GM18507 (cell line): ENCODE data around the gene GTF2IRD1.
"Not testable (repeated sequence)": the region's sequence is repeated elsewhere in the genome, so short reads cannot be mapped to it uniquely, and the experiment has no call there.

ENCODE experiments used
- DNase-seq: peaks from one replicate; pipeline ENCODE4 v3.0.0; 2011; ENCODE audit warnings: low read depth; ENCODE audit not compliant: insufficient read length; ENCODE audit errors: extremely low spot score
- FAIRE-seq: peaks from 2 replicates; lab custom pipeline; 2011; peaks lifted over from hg19 to GRCh38; lab: Jason Lieb, UNC

Gene GTF2IRD1

GRCh38 chr7:74505471-74506324 lies 52.0 kb downstream of the GTF2IRD1 start:
- no peak for DNase-seq

DNA sequence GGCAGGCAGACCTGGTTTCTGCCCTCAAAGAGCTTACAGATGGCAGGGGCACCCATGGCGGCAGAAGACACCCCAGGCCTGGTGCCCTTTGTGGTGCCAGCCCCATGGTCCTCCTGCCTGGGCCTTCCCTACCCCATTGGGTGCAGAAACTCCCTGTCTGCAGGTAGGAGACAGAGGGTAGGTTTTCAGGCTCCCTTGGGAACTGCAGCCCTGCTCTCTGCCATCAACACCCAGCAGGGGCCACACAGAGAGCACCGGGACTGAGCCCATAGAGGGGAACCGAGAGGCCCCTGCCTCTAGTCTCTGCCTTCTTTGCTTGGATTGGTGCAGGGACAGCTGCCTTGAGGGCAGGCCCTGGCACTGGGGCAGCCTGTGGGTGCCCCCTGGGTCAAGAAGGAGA lies 52.6 kb downstream of the GTF2IRD1 start:
- DNase-seq (no peak), FAIRE-seq (no peak)

More at GRCh38 chr7:74505471-74506324, 52.0 kb downstream of the GTF2IRD1 start:
- no peak for FAIRE-seq

DNA sequence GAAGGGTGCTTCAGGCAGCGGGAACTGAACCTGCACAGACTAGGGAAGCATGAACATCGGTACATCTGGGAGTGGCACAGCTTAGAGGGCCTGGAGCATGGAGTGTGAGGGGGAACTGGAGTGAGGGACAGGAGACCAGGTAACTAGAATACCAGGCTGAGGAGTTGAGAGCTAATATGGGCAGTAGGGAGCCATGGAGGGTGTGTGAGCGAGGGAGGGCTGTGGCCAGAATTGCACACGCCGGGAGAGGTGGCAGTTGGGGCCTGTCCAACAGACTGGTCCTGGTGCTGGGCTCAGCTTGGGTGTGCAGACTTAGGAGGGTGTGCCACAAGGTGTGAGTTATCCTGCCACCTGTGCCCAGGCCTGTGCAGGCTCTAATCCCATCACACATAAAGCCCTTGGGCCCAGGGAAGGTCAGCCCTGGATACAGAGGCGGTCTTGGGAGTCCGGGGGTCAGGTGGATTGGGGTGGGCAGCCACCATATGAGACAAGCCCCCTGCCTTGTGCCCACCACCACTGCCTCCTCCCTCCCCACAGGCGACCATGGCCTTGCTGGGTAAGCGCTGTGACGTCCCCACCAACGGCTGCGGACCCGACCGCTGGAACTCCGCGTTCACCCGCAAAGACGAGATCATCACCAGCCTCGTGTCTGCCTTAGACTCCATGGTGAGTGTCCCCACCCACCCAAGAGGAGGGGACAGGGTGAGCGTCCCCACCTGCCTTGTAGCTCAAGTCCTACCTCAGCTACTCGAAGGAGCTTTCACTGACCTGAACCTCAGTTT lies 54.0 kb downstream of the GTF2IRD1 start:
- no peak for FAIRE-seq
- no peak for DNase-seq

DNA sequence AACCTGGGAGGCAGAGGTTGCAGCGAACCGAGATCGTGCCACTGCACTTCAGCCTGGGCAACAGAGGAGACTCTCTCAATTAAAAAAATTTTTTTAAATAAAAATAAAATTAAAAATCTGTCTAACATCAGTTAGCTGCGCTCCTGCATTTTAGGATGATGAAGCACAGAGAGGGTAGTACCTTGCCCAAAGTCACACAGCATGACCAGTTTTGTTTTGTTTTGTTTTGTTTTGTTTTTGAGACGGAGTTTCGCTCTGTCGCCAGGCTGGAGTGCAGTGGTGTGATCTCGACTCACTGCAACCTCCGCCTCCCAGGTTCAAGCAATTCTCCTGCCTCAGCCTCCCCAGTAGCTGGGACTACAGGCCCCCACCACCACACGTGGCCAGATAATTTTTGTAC lies 55.7 kb downstream of the GTF2IRD1 start:
- FAIRE-seq, DNase-seq: not testable (repeated sequence)

- DNase-seq (no peak), FAIRE-seq (no peak)
Measured at GRCh38 chr7:74511345-74511744, 57.6 kb downstream of the GTF2IRD1 start.

DNA sequence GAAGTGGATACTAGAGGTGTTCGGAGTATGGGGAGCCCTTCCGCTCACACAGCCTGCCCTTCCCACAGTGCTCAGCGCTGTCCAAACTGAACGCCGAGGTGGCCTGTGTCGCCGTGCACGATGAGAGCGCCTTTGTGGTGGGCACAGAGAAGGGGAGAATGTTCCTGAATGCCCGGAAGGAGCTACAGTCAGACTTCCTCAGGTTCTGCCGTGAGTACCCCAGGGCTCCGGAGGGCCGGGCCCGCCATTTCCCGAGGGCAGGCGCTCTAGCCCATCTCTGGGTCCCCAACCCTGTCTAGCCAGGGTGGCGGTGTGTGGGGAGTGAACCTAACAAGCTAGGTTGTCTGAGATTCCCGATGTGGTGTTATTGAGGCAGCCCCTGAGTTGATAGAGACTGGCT lies 59.1 kb downstream of the GTF2IRD1 start:
- no peak for FAIRE-seq
- no peak for DNase-seq

DNA sequence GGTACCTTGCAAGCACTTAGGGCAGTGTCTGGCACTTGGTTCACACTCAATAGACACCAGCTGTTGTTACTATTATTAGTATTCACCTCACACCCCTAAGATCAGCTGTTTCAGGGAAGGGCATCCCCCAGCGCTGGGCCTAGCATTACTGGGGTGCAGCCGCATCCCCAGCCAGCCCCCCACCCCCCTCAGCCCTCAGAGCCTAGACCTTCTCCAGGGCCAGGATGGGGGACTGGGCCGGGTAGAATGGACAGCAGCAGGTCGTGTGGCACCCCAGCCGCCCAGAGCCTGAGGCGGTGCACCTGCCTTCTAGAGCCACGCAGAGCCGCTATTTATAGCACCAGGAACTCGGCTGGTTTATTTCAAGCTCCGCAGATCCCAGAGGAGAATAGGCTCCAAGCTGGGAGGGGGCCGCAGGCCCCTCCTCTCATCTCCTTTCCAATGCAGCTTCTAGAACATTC lies 60.5 kb downstream of the GTF2IRD1 start:
- FAIRE-seq (no peak), DNase-seq (no peak)

DNA sequence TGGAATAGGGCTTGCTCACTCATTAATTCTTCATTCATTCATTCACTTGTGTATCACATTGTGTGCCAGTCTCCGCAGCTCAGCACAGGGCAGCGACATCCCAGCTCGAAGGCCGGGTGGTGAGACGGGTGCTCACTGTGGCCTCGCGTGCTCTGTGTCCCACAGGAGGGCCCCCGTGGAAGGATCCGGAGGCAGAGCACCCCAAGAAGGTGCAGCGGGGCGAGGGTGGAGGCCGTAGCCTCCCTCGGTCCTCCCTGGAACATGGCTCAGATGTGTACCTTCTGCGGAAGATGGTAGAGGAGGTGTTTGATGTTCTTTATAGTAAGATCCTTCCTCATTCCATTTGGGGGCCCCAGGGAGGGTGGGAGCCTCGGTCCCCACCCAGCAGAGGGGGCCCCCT lies 61.6 kb downstream of the GTF2IRD1 start:
- DNase-seq (no peak), FAIRE-seq (no peak)

DNA sequence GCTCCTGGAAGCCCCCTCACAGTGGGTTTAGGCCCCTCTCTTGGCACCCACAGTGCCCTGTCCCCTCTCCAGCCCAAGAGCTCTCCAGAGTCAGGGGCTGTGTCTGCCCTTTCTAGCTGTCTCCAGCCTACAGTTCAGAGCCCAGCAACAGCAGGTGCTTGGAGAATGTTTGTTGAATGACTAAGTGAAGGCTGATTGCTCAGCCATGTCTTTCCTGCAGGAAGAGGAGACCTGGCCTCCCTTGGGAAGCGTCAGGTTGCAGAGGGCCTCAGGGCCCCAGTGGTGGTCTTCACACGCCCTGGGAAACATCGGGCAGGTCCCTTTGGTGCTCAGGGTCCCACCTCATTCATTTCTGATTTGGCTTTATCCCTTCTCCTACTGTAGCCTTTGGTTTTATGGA lies 62.5 kb downstream of the GTF2IRD1 start:
- FAIRE-seq (no peak), DNase-seq (no peak)

DNA sequence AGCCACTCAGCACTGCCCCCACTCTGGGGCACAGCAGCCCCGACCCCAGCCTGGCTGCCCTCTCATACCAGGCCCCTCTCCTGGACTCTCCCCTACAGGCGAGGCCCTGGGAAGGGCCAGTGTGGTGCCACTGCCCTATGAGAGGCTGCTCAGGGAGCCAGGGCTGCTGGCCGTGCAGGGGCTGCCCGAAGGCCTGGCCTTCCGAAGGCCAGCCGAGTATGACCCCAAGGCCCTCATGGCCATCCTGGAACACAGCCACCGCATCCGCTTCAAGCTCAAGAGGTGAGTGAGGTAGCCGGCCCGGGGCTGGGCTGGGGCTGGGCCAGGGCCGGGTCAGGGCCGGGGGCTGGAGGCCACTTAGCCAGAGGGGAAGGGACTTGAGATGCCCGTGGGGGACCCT lies 64.3 kb downstream of the GTF2IRD1 start:
- FAIRE-seq (no peak), DNase-seq (no peak)

DNA sequence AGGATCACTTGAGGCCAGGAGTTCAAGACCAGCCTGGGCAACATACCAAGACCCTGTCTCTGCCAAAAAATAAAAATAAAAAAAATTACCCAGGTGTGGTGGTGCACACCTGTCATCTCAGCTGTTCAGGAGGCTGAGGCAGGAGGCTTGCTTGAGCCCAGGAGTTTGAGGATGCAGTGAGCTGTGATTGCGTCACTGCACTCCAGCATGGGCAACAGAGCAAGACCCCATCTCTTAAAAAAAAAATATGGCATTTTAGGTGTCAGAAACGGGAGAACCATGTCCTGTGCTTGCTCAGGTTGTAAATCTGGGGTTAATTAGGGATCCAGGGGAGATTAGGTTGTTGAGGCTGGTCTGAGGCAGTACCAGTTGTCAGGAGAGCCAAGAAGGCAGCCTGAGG lies 64.9 kb downstream of the GTF2IRD1 start:
- DNase-seq (no peak), FAIRE-seq (no peak)

DNA sequence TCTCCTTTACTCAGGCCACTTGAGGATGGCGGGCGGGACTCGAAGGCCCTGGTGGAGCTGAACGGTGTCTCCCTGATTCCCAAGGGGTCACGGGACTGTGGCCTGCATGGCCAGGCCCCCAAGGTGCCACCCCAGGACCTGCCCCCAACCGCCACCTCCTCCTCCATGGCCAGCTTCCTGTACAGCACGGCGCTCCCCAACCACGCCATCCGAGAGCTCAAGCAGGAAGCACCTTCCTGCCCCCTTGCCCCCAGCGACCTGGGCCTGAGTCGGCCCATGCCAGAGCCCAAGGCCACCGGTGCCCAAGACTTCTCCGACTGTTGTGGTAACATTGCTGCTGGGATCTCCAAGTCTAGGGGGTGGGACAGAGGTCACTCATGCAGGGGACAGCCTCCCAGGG lies 65.7 kb downstream of the GTF2IRD1 start:
- FAIRE-seq (no peak), DNase-seq (no peak)

GRCh38 chr7:74521855-74522254 lies 68.1 kb downstream of the GTF2IRD1 start:
- no peak for FAIRE-seq

DNA sequence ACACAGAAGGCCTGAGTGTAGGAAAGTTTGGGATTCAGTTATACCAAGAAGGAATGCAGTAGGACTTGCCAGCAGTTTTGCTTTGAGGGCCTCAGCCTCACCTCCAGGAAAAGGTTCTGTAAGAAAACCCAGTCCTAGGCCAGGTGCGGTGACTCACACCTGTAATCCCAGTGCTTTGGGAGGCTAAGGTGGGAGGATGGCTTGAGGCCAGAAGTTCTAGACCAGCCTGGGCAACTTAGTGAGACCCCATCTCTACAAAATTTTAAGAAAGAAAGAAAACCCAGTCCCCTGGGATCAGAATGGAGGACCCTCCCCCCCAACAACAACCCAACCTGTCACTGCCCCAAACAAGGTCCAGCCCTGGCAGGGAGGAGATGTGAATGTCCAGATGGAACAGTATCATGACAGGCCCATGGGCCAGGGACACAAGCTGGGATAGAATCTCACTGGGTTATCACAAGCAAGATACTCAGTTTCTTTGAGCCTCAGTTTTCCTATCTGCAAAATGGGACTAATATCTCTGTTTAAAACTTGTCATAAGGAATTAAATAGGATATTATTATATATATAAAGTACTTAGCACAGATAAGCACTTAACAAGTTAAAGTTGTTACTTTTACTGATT lies 68.7 kb downstream of the GTF2IRD1 start:
- FAIRE-seq (no peak), DNase-seq (no peak)

More at GRCh38 chr7:74521855-74522254, 68.1 kb downstream of the GTF2IRD1 start:
- DNase-seq, result no peak

- DNase-seq (no peak), FAIRE-seq (no peak)
Measured at GRCh38 chr7:74523015-74523414, 69.3 kb downstream of the GTF2IRD1 start.

DNA sequence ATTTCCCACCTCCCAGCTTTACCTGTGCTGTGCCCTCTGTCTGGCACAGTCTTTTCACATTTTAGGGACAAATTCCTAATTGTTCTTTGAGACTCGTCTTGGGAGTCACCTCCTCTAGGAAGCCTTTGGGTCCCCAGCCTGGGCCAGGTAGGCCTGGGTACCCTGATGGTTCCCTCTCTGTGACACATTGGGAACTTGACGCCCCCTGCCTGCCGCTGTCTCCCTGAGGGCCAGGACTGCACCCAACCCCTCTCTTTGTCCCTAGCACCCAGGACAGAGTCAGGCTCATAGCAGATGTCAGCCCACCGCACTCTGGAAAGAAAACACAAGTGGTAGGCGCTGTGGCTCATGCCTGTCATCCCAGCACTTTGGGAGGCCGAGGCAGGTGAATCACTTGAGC lies 71.4 kb downstream of the GTF2IRD1 start:
- DNase-seq (no peak), FAIRE-seq (no peak)

GRCh38 chr7:74525881-74526280 lies 72.2 kb downstream of the GTF2IRD1 start:
- no peak for FAIRE-seq
- DNase-seq, result no peak

DNA sequence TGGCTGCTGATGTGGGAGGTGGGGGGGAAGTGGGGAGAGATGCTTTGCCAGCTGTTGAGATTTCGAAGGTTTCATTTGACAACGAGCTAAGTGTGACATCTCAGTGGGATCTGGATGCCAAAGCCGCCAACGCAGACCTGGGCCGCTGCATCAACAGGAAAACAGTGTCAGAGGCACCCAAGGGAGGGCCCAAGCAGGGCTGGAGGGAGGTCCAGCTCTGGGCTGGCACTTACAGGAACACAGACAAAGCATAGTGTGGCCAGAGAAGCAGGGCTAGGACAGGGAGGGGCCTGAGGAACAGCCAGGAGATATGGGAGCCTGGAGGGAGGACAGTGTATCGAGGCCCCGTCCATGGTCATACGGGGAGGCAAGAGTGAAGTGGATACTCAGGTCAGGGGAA lies 73.1 kb downstream of the GTF2IRD1 start:
- no peak for FAIRE-seq

DNA sequence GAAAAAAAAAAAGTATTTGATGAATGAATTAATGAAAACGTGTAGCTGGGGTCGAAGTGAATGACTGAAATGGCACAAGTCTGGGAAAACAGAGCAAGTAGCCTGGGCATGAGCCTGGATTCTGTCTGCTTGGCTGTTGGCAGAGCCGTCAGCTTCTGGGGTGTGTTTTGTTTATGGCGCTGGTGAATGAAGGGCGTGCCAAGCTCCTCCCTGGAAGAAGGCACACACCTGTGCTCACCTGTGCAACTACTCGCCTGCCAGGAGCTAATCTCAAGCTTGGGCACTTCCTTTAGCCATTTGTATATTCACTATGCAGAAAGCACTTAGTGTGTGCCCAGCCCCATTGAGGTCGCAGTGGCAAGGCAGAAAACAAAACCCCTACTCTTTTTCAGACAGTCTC lies 74.1 kb downstream of the GTF2IRD1 start:
- DNase-seq (no peak), FAIRE-seq (no peak)

More for the DNA sequence above, 73.1 kb downstream of the GTF2IRD1 start:
- no peak for DNase-seq

DNA sequence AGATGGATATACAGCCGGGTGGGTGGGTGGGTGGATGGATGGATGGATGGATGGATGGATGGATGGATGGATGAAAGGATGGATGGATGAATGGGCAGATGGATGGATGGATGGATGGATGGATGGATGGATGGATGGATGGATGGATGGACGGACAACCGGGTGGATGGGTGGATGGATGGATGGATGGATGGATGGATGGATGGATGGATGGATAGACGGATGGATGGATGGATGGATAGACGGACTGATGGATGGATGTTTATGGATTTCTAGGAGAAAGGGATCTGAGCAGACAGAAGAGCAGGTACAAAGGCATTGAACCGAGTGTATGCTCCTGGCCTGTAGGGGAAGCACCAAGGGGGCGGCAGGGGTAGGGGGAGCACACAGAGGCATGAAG lies 75.1 kb downstream of the GTF2IRD1 start:
- FAIRE-seq, DNase-seq: not testable (repeated sequence)
